ENCODE data around the gene RTN4R. TPM values are rescaled to one million over a fixed set of nuclear protein-coding genes. Genes with fewer than 3 reads are reported as not detected.
"Not testable (repeated sequence)": the region's sequence is repeated elsewhere in the genome, so short reads cannot be mapped to it uniquely, and the experiment has no call there.

Gene RTN4R
- total RNA-seq, 1 experiment from 2014 or later = 19.0 TPM

DNA sequence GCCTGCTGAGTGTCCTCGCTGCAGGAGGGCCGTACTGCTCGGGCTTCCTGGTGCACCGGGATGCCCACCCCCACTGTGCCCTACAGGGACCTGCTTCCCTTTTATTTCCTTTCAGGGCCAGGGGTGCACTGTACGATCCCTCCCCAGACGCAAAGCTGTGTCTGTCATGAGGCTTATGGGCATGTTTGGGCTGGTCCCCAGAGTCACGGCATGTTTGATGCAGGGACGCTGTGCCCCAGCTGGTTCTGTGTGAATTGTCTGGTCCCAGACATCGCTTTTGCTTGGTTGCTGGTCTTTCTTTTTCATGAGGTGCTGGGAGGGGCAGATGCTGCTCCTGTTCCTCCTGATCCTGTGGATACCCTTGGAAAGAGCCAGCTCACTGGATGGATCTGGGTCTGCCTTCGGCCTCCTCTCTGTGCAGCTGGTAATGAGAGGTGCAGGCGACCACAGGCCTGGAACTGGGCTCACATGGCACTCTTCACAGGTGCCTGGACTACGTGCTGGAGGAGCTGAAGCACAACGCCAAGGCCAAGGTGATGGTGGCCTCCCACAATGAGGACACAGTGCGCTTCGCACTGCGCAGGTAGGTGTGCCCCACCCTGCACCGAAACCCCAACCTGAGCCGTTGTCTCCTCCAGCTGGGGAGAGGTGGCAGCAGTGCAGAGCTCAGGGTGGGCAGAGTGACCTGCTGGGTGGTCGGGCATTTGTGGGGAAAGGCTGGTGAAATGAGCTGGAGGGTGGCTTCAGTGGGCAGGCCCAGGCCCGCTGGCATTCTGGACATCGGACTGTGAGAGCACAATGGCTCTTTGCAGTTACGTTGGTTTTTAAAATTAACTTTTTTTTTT, 40.9 kb upstream of the RTN4R start:
- POLR2A ChIA-PET = not testable (repeated sequence)

GRCh38 chr22:20307448-20308447, 39.6 kb upstream of the RTN4R start:
- RAD21 ChIA-PET (ENCODE audit: low non-redundant PET in 1 of 2, low total read pairs in 2 of 2, uncharacterized antibody in 2 of 2, unreplicated experiment in 2 of 2); H3K4me1 ChIP-seq (ENCODE audit: control insufficient read depth in 1 of 2, insufficient read depth in 2 of 2, low read length in 2 of 2); H3K4me3 ChIP-seq (replicated peaks in 1 of 2; ENCODE audit: low read depth in 1 of 2, low read length in 2 of 2); H3K27ac ChIP-seq (ENCODE audit: low read depth, low read length); POLR2A ChIA-PET; H3K36me3 ChIP-seq (ENCODE audit: control insufficient read depth in 1 of 2, insufficient read depth in 2 of 2, low read length in 2 of 2); H3K79me2 ChIP-seq (ENCODE audit: insufficient read depth, low read length); DNase-seq (ENCODE audit: low read depth, low spot score); BruUV-seq (replicated peaks); H3K27me3 ChIP-seq (ENCODE audit: insufficient read depth, low read length); H3K9me2 ChIP-seq (ENCODE audit: insufficient read depth); H3K9me3 ChIP-seq (ENCODE audit: control insufficient read depth in 1 of 2, insufficient read depth in 1 of 2, low read depth in 1 of 2, low read length in 2 of 2); intact Hi-C loops (cut with micrococcal nuclease); H3K9ac ChIP-seq (ENCODE audit: low read length); ATAC-seq; H4K20me1 ChIP-seq (ENCODE audit: insufficient read depth); H3K4me2 ChIP-seq (ENCODE audit: low read length); H2AFZ ChIP-seq (ENCODE audit: low read depth, low read length, poor library complexity, severe bottlenecking); CTCF ChIA-PET: not testable (repeated sequence)

More for the DNA sequence above, 40.9 kb upstream of the RTN4R start:
- H3K4me3 ChIP-seq (replicated peaks in 1 of 2; ENCODE audit: low read depth in 1 of 2, low read length in 2 of 2); CTCF ChIA-PET; H3K9me3 ChIP-seq (ENCODE audit: control insufficient read depth in 1 of 2, insufficient read depth in 1 of 2, low read depth in 1 of 2, low read length in 2 of 2); DNase-seq (ENCODE audit: low read depth, low spot score); BruUV-seq (replicated peaks); H4K20me1 ChIP-seq (ENCODE audit: insufficient read depth); intact Hi-C loops (cut with micrococcal nuclease); H3K9me2 ChIP-seq (ENCODE audit: insufficient read depth); H3K4me1 ChIP-seq (ENCODE audit: control insufficient read depth in 1 of 2, insufficient read depth in 2 of 2, low read length in 2 of 2); H3K4me2 ChIP-seq (ENCODE audit: low read length); RAD21 ChIA-PET (ENCODE audit: low non-redundant PET in 1 of 2, low total read pairs in 2 of 2, uncharacterized antibody in 2 of 2, unreplicated experiment in 2 of 2); H3K9ac ChIP-seq (ENCODE audit: low read length); H3K79me2 ChIP-seq (ENCODE audit: insufficient read depth, low read length); H2AFZ ChIP-seq (ENCODE audit: low read depth, low read length, poor library complexity, severe bottlenecking); H3K27me3 ChIP-seq (ENCODE audit: insufficient read depth, low read length); ATAC-seq; H3K27ac ChIP-seq (ENCODE audit: low read depth, low read length); H3K36me3 ChIP-seq (ENCODE audit: control insufficient read depth in 1 of 2, insufficient read depth in 2 of 2, low read length in 2 of 2): not testable (repeated sequence)

GRCh38 chr22:20306646-20307447, 38.7 kb upstream of the RTN4R start:
- H3K9ac ChIP-seq (ENCODE audit: low read length); ATAC-seq; intact Hi-C loops (cut with micrococcal nuclease); RAD21 ChIA-PET (ENCODE audit: low non-redundant PET in 1 of 2, low total read pairs in 2 of 2, uncharacterized antibody in 2 of 2, unreplicated experiment in 2 of 2); H3K4me2 ChIP-seq (ENCODE audit: low read length); H2AFZ ChIP-seq (ENCODE audit: low read depth, low read length, poor library complexity, severe bottlenecking); H3K9me2 ChIP-seq (ENCODE audit: insufficient read depth); H3K27ac ChIP-seq (ENCODE audit: low read depth, low read length); H3K9me3 ChIP-seq (ENCODE audit: control insufficient read depth in 1 of 2, insufficient read depth in 1 of 2, low read depth in 1 of 2, low read length in 2 of 2); BruUV-seq (replicated peaks); H3K4me1 ChIP-seq (ENCODE audit: control insufficient read depth in 1 of 2, insufficient read depth in 2 of 2, low read length in 2 of 2); CTCF ChIA-PET; H3K27me3 ChIP-seq (ENCODE audit: insufficient read depth, low read length); H3K36me3 ChIP-seq (ENCODE audit: control insufficient read depth in 1 of 2, insufficient read depth in 2 of 2, low read length in 2 of 2); H3K79me2 ChIP-seq (ENCODE audit: insufficient read depth, low read length); H4K20me1 ChIP-seq (ENCODE audit: insufficient read depth); H3K4me3 ChIP-seq (replicated peaks in 1 of 2; ENCODE audit: low read depth in 1 of 2, low read length in 2 of 2); DNase-seq (ENCODE audit: low read depth, low spot score); POLR2A ChIA-PET: not testable (repeated sequence)

Measured in HCT116 (cell line).